GM18502 (cell line): ENCODE results near the gene ARHGAP12.

Experiments
- ATAC-seq: cut with Tn5 transposase; IDR thresholded peaks from one replicate; pipeline ENCODE4 v1.9.1; 2021; ENCODE audit warnings: mild to moderate bottlenecking; ENCODE audit not compliant: unreplicated experiment, poor library complexity

ARHGAP12 gene

DNA sequence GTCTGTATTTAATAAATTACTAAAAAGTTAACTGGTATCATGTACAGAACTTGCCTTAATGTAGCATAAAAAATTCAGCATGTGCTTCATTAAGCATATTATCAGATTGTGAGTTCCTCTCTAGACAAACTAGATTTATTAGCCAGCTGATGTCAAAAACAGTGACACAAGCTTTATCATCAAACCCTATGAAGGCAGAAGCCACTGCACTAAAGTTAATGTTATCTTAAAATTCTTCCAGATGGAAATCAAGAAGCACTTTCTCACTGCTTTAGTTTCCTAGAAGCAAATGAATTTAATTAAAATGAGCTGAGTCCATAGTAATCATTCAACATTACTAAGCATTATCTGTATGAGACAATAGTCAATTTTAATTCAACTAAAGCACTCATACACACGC, 96.4 kb downstream of the ARHGAP12 start:
- ATAC-seq = no peak

DNA sequence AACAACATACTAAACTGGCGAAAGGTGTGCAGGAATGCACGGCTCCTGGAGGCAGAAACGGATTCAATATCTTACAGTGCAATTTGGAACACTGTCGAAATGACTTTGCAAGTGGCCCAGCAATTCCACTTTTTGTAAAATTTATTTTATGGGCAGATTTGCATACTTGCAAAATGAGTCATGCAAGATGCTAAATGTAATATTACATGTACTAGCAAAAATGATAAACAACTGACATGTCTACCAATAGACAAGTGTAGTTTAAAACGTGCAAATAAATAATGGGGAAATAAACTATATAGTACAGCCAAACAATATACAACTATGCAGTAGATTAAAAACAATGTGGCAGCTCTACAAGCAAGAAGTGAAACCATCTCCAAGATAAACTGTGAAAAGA, 97.7 kb downstream of the ARHGAP12 start:
- ATAC-seq = no peak

DNA sequence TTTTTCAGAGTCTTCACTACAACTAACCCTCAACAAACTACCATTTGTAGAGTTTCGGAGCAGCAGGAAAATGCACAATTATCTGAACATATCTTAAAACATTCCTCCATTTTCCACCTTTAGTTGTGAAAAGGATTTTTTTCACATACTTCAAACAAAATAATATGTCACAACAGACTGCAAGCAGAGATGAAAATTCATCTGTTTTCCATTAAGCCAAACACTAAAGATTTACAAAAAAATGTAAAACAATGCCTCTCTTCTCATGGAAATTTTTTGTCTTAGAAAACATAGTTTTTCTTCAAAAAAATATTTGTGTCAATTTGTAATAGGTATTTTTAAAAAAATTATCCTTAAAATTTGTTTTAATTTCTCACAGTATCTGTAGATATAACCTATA, 98.9 kb downstream of the ARHGAP12 start:
- ATAC-seq = no peak

DNA sequence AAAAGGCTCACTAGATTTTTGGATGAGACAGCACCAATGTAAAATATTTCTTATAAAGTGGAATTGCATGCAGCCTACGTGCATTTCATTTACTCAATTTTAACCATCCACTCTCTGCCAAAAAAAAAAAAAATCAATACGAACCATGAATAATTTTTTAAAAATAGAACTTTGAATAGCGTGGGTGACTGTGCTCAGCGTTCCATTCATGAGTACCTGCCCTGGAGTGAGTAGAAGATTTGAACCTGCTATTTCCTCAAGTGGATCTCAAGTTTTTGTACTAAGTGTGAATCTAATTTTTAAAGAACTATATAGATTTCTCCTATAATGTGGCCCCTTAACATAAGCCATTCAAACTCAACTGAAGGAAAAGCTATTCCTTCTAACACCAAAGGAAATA, 105.3 kb downstream of the ARHGAP12 start:
- ATAC-seq = no peak

DNA sequence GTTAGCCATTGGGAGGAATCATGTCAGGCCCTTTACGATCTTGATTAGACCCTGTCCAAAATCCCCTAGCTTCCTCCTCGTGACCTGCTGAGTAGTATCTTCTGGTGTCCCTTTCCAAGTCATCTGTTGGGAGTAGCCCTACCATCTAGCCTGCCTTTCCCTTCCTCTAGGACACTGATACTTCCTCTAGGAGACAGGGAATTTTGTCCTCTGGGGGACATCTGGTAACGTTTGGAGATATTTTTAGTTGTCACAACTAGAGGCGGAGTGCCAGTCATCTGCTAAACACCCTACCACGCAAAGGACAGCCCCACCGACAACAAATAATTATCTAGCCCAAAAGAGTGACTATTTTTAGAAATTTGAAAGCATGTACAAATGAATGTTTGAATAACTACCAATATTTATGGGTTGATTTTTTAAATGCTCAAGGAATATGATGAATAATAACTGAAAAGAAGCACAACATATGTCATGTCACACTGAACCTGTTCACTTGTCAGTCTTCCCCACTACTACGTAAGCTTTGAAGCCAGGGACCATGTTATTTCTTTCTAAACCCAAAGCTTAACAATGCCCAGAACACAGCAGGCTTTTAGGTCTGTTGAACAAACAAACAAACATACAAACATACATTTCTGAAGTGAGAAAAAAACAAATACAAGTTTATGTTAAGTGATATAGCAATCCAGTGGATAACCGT, 105.9 kb downstream of the ARHGAP12 start:
- no peak for ATAC-seq

DNA sequence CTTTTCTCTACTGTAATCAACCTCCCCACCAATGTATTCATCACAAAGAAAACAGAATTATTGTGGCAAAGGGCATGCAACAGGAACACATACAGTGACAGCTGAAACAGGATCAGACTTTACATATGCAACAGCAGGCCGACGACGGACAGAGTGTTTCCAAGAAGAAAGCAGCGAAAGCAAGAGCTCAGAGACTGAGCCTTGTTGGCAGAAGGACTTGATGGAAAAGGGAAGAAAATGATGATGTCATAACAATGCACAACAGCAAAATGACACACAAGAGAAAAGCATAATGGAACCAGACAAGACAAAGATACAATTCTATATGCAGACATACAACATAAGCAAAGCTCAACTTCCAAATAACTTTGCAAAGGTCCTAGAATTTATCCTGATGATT, 106.5 kb downstream of the ARHGAP12 start:
- ATAC-seq = no peak

DNA sequence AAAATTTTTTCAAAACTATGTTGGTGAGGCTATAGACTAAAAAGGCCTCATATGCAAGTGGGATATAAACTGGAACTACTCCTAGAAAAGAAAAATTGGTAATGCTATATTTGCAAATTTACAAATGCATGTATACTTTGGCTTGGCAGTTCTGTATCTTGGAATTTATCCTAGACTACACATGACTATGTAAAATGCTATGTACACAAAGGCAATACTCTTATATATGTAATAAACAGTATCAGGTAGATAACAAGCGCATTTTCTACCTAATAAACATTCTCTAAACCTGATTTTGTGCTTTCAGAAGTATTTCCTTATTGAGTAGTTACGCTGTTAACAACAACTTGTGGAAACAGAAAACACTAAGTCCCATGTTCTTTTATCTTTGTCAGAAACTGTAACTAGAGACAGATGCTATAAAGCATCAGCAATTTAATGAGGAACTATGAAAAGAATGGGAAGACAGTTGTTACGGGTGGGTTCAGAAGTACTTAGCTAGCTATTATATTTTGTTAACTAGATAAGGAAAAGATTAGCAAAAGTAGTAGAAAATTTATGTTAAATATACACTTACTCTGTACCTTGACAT, 107.8 kb downstream of the ARHGAP12 start:
- no peak for ATAC-seq

DNA sequence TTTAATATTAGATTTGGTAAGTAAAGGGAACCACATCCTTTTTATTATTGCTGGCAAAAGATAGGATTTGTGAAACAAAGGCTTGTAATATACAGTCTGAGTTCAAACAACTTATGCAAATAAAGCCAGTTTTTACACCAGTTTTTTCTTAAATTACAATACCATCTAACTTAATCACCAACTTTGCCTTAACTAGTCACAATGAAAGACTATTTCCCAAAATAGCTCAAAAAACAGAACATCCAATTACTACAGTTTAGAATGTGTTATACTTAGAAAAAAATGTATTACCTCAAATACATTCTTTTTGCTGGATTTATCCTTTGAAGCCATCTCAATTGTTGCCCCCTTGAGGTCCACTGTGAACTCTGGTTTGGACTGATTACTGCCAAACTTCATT, 108.5 kb downstream of the ARHGAP12 start:
- ATAC-seq = no peak

DNA sequence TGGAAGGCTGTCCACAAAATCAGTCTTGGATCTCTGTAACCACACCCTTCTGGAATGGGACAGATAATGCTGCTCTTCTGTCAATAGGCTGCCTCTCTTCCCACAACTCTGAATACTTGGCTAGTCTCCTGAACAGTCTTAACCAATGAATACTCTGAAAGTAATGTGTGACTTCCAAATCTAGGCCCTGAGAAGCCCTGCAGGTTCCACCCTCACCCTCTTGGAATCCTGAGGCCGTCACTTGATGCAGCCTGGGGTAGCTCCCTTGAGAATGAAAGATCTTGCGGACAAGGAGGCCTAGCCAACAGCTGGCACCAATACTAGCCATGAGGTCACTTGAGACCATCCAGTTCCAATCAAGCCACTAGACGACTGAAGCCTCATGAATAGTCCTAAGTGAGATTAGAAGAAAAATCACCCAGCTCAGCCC, 109.2 kb downstream of the ARHGAP12 start:
- ATAC-seq = no peak

DNA sequence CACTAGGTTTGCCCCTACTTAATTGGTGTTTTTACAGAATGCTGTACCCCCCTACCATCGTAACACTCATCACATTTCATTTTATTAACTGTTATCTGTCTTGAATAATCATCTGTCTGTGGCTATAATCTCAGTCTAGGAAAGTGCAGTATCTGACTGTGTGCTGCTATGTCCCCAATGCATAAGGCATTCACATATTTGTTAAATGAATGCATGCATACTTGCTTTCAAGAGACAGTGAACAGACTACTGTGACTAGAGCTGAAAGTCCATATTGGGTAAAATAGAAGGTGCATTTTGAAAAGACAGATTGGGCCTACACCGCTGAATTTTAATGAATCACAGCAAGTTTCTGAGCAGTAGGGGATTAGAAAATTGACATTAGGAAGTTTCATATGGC, 112.3 kb downstream of the ARHGAP12 start:
- ATAC-seq = no peak

DNA sequence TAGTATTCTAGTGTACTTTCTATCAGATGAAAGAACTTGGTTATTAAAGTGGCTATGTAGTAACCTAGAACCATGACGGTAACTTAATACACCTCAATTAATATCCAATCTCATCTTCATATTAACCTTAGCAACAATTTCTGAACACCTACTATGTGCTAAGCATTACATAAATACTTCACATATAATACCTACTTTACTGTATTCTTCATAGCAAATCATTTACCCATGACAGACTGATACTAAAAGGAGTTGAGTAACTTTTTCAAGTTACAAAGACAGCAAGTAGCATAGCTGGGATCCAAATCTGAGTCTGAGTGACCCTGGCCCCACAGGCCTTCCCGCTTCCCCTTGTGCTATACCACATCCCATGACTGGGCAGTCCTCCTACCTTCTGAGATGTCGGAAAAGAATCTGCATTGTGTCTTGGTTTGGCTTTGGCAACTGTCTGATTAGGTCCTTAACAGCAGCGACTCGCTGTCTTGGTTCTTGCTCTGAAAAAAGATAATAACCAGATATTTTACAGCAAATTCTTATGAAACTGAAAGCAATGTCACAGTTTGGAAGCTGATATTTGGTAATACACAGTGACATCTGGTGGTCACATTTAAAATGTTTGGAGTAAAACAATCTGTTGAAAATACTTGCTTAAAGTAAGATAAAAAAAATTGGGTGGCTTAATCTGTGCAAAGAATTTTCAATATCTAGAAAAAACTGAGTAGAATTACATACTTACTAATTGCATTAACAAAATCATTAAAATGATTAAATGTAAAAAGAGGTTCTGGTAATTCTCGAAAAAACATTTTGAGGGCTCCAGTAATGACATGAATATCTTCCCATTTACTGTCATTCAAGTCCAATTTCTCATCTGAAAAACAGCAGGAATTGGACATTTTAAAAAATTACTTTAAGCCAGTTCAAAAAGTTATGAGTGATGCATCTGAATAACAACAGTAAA, 120.1 kb downstream of the ARHGAP12 start:
- peak; percentile 70 for ATAC-seq

DNA sequence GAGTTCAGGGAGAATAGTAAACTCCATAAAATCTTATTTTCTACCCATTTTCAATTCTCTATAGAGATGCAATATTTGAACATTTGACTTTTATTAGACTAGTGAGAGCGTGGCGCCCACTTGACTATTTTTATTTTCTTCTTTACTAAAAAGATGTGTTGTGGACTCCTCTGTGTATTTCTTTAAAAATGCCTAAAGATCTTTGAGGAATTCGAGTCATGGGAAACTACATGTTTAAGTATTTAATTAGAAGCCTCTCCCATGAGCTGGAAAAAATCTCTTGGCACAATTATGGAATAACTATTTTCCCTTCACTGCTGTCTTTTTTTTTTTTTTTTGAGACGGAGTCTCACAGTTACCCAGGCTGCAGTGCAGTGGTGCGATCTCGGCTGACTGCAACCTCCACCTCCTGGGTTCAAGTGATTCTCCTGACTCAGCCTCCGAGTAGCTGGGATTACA, 124.2 kb downstream of the ARHGAP12 start:
- no peak for ATAC-seq

DNA sequence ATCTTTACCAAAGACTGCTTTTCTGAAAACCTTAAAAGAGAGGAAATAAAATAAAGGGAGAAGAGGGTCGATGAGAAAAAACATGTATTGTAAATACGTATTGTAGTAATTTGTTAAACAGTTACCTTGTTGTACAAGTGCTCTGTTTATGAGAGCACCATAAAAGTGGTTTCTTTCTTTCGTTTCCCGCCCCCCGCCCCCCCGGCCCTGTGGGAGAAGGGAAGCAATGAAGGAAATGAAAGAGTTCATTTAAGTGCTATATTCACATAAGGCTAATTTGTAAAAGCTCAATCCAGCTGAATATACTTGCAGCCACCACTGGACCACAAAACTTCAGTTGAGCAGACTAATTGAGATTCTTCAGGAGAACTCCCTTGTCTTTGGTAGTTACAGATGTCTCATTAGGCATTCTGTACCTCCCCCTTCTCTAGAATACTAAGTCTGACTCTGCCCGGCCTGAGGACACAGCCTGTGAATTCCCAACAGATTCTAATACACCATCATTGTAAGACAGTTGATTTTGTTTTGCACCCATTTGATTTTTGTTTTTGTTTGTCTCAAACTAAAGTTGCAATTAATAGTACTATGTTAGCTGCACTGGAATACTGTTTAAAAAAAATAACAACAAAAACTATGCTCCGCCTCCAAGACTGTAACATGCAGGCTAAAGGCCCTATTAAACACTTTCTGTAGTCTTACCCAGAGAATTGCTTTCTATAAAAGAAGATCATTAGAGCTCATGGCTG, 124.9 kb downstream of the ARHGAP12 start:
- no peak for ATAC-seq

DNA sequence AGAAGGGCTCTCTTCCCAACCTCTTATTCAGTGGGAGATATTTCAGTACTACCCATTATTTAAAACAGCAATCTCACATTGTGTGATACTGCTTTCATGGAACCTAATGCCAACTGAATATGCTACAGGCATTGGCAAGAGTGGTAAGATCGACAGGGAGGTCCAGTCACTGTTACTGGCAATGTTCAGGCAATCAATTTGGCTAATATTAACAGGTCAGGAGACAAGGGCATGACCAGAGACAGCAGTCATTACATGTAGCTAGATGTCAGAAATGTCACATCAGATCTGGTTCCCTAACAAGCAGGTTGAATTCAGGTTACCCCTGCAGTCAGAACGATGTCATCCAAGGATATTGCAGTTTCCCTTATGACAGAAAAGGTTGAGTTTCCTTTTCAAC, 129.4 kb downstream of the ARHGAP12 start:
- ATAC-seq = no peak

DNA sequence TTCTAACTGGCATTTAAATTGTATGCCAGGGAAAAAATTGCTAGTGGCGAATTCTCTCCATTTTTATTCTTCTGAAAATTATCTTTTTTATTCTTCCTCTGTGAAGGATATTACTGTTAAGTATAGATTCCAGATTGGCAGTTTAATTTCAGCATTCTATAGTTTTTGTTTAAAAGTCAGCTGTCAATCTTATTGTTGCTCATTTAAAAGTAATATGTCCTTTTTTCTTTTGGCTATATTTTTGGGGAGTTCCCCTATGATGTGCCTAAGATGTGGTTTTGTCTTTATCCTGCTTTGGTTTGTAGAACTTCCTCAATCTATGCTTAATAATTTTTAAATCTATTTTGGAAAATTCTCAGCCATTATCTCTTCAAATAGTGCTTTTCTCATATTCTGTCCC, 135.9 kb downstream of the ARHGAP12 start:
- no peak for ATAC-seq

DNA sequence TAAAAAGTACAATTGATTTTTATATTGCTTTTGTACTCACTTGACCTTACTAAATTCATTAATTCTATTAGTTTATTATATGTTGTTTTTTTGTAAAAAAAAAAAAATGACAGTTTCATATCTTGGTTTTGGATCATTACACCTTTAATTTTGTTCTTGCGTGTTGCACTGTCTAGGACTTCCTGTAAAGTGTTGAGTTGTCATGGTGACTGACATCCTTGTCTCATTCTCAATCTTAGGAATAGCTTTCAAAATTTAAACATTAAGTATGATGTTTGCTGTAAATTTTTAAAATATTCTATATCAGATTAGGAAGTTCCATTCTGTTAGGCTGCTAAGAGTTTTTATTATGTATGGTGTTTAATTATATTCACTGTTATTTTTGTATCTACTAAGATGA, 139.1 kb downstream of the ARHGAP12 start:
- no peak for ATAC-seq

DNA sequence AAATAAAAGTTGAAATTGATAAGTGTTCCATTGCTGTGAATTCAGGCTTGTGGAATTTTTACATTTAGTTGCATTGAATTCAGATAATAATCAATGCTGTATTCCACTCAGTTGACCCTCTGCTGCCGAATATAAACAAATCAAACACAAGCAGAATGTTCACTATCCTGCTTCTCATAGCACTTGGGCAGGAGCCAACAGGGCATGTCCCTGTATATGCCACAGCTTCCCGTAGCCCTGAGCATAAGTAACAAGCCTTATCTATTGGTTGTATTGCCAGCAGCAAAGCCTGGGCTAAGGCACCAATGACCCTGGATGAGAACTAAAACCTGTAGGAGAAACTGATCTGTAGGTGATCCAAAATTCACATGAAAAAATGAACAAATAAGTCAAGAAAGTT, 145.9 kb downstream of the ARHGAP12 start:
- no peak for ATAC-seq

DNA sequence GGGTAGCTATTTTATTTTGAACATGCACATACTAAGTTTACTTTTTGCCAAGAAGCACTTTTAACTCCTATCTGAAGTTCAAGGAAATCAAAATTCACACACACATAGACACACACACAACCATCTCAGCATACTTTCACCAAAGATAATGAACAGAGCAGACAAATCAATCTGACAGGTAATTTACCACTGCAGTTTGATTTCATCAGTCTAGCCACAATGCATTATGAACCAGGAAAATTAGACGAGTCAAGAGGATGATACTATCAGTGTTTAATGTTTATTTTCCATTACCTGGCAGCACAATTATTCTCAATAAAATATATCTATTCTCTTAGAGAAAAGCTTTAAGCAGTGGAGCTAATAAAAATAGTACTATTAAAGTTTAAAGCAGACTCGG, 147.9 kb downstream of the ARHGAP12 start:
- ATAC-seq = no peak

DNA sequence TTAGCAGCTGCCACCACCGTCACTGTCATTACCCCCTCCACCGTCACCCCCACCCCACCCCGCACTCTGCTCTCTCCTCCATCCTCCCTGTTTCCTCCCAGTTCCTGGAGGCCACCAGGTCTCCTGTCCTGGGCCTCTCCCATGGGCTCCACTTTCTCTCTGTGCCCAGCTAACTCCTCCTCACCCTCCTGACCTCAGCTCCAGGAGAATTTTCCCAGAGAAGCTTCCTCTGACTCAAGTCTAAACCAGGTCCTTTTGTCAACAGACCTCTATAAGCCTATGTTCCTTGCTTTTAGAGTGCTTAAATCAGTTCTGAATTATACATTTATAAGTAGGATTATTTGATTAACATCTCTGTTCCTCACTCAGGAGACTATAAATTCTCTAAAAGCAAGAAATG, 150.0 kb downstream of the ARHGAP12 start:
- ATAC-seq = no peak

DNA sequence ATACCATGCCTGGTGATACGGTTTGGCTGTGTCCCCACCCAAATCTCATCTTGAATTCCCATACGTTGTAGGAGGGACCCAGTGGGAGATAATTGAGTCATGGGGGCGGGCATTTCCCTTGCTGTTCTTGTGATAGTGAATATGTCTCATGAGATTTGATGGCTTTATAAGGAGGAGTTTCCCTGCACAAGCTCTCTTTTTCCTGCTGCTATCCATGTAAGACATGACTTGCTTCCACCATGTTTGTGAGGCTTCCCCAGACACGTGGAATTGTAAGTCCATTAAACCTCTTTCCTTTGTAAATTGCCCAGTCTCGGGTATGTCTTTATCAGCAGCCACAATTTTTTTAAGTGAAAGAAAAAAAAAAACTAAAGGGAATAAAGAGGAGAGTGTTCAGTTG, 152.5 kb downstream of the ARHGAP12 start:
- ATAC-seq = no peak
